ENCODE results near the gene IGLL5.
A peak's percentile ranks its signal among the peaks of the same experiment; 100 is the strongest.

IGLL5 gene

DNA sequence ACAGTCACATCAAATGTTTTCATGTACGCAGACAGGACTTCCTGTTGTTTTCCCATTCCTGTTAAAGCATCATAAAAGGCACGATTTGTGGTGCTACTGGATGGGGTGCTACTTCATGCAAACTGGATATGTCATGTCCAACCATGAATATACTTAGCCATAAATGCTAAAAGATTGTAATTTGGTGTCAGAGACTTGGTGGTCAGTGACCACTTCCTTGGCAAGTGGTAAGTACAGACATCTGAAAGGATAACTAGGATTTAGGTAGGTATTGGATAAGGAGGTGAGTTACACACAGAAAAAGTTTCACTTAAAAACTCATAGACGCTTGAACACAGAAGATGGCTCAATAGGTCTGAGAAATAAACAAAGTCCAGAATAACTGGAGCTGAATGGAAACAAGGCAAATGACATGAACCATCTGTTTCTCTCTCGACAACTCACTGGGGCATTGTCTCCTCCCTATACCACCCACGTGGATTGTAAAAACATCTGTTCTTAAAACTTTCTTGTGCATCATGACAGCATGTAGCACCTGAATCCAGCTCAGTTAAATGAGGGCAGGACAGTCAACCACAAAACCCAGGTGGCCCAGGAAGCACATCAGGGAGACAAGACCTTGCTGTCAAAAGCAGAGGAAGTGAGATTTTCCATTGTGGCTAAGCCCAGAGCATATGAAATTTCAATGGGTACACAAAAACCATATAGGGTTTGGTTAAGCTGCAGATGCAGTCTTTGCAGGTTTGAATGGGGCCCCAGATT lies 22.1 kb upstream of the IGLL5 start:
- no peak for DNase-seq

DNA sequence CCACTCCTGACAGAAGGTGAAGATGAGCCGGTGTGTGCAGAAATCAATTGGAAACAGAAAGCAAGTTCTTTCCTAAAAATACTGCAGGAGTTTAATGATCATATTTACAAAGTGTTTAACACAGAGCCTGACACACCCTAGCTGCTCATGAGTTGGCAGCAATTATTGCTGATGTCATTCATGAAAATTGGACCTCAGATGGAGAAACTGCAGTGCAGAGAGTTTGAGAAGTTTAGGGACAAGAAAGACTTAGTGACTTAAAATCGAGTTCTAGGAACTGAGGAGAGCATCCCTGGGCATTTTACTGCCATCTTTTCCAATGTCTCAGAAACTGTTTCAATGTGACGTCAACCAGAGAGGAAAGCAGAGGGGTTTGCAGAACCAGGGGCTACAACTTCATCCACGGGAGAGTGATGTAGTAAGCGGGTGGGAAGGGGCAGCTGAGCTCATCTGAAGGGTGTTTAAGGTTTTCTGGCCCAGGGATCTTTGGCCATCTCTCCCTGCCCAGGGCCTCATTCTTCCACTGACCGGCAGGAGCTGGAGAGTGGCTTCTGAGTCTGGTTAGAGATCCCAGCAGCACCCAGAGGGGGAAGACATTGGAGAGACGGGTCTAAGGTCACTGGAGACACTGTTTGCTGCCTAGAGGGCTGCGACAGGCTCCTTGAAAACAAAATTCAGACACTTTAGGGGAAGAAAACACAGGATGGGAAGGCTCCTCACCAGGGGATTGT lies 21.1 kb upstream of the IGLL5 start:
- no peak for DNase-seq

DNA sequence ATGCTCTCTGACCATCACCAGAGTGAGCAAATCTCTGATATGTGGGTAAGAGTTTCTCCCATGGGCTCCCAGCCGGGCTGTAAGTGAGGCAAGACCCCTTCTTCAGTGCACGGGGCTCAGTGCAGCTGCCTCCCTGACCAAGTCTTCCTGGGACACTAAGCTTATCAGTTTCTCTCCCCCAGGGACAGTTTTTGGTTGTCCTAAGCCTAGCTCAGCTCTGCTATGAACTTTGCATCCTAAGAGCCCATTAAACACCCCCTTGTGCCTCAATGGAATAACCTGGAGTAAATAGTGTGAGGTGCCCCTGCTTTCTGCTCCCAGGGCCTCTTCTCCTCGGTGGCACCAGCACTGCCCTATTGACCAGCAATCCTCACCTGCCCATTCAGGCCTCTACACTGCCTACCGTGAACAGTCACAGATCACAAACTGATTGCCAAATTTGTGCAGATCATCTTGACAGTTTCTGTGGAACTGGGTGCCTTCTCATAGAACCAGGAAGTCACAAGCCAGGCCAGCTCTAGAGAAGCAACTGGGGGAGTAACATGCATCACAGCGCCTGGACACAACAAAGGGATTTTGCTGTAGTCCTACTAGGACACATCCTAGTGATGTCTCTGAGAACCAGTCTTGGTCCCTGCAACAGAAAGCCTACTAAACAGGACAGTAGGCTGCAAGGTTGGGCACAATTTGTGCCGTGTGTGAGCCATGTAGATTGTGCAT lies 19.5 kb upstream of the IGLL5 start:
- no peak for DNase-seq

GRCh38 chr22:22870577-22871404 lies 16.8 kb upstream of the IGLL5 start:
- peak; percentile 10 for DNase-seq

DNA sequence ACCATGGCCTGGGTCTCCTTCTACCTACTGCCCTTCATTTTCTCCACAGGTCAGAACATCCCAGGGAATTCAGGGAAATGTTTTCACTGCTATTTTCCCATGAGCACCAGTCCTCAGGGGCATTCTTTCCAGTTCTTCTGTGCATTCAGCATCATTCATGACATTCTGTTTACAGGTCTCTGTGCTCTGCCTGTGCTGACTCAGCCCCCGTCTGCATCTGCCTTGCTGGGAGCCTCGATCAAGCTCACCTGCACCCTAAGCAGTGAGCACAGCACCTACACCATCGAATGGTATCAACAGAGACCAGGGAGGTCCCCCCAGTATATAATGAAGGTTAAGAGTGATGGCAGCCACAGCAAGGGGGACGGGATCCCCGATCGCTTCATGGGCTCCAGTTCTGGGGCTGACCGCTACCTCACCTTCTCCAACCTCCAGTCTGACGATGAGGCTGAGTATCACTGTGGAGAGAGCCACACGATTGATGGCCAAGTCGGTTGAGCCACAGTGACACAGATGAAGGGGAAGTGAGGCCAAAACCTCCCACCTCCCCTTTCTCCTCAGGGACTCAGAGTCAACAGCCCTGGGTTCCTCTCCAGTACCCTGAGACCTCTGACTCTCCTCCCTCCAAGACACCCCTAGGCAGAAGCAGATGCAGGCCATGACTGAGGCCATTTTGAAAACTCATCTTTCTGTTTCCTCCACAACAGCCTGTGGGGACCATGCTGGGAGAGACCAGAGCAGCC lies 15.9 kb upstream of the IGLL5 start:
- no peak for DNase-seq

GRCh38 chr22:22872722-22873708 lies 14.6 kb upstream of the IGLL5 start:
- no peak for DNase-seq

DNA sequence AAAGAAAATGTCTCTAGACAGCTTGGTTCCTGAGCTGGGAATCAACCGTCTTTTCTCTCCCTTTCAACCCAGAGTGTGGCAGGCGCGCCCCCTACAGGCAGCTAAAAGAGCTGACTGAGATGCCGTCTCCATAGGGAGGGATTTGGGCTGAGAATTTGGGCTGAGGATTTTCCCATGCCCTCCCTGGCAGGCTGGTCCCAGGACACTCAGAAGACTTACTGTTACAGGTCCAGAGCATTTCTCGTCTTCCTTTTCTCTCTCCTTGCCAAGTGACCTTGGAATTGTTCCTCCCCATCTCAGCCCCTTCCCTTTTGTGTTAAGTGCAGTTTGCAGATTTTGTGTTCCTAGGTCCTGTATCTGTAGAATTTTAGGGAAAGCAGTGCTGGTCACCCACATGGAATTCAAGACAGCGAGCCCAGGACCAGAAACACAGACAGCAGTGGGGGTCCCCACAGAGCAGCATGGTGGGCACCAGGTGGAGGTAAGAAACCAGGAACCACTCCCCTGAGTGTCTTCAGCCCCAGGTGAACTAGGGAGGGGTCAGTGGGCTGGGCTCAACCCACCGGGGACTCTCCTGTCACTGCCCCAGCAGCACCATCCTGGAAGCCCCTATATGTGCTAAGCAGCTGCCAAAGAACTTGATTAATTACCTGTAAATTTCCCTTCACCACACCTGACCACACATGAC lies 9.9 kb upstream of the IGLL5 start:
- peak; percentile 49 for DNase-seq

DNA sequence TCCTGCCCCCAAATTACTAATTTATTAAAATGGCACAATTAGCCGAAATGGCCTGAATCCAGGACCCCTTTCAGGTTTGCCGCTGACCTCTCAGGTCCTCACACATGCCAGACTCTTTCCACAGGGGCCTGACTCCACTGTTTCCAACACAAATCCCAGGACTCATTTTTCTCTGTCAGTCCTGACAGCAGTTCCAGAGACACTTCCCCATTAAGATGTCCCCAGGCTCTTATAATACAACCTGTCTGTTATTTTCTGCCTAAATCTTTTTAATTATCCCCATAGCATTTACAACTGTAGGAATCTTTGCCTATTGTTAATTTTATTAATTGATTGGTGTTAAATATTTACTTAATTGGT lies 9.4 kb upstream of the IGLL5 start:
- DNase-seq, result no peak

DNA sequence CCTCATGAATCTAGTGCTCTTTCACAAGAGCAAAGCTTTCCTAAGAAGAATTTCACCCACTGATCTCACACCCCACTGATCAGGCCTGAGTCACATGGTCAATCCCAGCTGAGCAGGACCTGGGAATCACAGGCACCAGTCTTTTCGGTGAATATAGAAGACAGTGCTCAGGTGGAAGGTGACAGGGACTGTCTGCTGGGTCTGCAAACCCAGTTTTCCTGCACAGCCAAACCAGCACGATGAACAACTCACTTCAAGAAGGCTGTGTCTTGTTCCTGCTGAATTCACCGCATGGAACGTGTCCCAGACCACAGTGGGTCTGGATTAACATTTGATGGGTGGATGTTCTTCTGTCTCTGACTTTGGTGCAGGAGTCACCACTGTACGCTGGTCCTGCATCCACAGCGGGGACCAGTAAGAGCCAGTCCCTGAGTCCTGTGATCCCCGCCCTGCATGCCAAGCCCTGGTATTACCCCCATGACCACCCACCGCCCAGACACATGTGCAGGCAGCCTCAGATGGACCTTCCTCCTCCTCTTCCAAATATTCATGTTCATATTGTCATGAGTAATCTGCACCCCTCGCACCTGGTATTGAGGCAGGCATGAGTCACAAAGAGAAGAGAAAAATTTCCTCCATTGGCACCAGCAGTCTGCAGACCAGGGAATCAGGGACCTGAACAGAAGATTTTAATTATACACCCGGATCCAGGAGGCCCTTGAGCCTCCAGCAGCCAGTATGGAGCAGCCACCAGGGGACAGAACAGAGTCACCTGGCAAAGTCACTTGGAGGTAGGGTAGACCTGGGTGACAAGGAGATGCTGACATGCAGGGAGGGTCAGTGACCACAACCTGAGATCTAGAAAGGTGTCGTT lies 8.6 kb upstream of the IGLL5 start:
- DNase-seq, result no peak

- no peak for DNase-seq
Measured at GRCh38 chr22:22879675-22880155, 7.9 kb upstream of the IGLL5 start.

DNA sequence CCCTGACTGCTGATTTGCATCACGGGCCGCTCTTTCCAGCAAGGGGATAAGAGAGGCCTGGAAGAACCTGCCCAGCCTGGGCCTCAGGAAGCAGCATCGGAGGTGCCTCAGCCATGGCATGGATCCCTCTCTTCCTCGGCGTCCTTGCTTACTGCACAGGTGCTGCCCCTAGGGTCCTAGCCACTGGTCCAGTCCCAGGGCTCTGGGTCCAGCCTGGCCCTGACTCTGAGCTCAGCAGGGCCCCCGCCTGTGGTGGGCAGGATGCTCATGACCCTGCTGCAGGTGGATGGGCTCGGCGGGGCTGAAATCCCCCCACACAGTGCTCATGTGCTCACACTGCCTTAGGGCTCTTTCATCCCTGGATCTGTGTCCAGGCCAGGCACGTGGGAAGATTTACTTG lies 7.0 kb upstream of the IGLL5 start:
- DNase-seq, result no peak

DNA sequence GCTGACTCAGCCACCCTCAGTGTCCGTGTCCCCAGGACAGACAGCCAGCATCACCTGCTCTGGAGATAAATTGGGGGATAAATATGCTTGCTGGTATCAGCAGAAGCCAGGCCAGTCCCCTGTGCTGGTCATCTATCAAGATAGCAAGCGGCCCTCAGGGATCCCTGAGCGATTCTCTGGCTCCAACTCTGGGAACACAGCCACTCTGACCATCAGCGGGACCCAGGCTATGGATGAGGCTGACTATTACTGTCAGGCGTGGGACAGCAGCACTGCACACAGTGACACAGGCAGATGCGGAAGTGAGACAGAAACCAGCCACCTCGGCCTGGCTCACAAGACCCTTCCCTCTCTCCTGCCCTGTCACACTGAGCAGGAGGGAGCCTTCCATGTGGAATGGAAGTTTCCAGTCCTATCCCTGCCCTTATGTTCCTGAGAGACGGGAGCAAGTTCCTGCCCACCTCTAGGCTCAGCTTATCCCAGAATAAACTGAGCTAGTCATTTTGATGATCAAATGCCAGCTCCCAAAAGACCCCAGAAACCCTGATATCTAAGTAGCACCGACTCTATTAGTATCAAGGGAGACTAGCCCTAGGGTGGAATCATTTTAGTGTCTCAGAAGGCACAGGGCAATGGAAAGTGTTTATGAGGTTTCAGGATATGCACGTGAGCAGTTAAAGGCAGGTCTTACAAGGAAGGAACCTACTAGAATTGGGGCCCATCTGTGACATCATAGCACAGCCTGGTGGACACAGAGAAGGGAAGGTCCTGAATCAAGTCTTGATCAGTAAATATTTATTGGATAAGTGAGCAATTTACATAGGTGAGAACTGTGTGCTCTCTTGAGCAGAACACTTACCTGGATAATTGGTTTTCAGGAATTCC lies 6.3 kb upstream of the IGLL5 start:
- DNase-seq, result no peak

DNA sequence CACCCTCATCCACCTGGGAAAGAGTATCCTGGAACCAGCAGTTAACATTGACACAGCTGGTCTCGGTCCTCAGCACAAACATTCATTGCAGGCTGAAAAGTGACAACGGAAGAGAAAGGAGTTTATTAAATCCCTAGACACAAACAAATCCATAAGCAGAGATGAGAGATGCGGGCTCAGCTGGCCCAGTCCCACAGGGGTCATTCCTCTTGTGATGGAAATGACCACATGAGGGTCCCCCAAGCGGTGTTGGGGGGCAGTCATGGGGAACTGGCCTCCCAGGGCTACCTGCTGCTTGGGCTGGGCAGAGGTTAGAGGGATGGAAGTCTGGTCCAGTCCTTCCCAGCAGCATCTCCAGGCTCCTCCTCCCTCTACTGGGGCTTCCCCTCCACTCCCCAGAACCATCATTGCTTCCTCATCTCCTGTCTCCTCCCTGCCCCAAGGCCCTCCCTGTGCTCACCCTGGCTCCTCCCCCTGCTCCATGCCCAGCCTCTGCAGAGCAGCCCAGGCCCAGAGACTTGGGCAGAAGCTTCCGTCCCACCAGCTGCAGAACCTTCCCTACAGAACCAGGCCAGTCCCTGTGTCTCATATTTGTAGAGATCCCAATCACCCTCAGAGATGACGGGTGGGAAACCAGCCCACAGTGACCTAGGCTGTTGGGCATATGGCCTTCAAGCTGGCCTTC lies 5.4 kb upstream of the IGLL5 start:
- peak; percentile 51 for DNase-seq

DNA sequence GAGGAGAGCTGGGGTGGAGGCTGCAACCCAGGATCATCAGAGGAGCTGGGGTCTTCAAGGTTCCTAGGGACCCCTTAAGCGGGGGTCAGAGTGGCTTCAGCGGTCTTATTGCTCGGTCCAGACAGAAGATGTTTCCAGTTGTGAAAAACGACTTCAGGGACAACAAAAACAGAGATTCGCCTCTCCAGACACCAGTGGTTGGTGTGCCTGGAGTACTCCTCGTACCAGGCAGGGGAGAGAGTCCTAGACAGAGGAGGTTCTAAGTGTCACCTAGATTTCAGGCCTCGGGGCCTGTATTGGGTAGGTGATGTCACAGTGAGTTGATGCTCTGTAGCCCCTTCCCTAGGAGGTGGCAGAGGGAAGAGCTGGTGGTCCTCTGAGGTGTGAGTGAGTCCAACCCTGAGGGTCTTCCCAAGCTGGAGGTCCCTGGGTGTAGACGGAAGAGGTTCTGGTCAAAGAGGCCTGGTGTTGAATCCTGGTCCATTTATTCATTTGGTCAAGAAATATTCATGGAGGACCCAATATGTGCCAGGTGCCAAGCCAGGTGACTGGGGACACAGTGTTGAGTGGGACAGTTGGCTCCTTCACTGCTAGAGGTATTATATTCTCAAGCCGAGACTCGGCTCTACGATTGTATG lies 4.4 kb upstream of the IGLL5 start:
- DNase-seq, result no peak

GRCh38 chr22:22884010-22884887 lies 3.4 kb upstream of the IGLL5 start:
- DNase-seq, result peak; percentile 70
